GM12878 (cell line): ENCODE data around the gene LRRC3.
"Not testable (repeated sequence)": the region's sequence is repeated elsewhere in the genome, so short reads cannot be mapped to it uniquely, and the experiment has no call there.

Experiments used
- EP300 ChIP-seq, 2 experiments: fragments of 150-350 bp in 1 of 2; IDR thresholded peaks; 2 replicates each; pipeline ENCODE4 v1.6.1; 2011 to 2012; ENCODE audit warnings: low read depth in 2 of 2, low read length in 2 of 2, borderline replicate concordance in 1 of 2, improper control_type of control experiment in 1 of 2, inconsistent platforms in 1 of 2; ENCODE audit not compliant: control insufficient read depth in 1 of 2
- EZH2 ChIP-seq: IDR thresholded peaks from 2 replicates; pipeline ENCODE4 v1.6.1; 2012; ENCODE audit warnings: low read depth, mild to moderate bottlenecking, control low read depth, inconsistent platforms, low read length, borderline replicate concordance; ENCODE audit not compliant: control insufficient read depth
- FOXK2 ChIP-seq: fragments of 450-650 bp; IDR thresholded peaks from 2 replicates; pipeline ENCODE4 v1.6.1; 2017; ENCODE audit warnings: mild to moderate bottlenecking, moderate library complexity
- GABPA ChIP-seq: IDR thresholded peaks from 2 replicates; pipeline ENCODE4 v1.6.1; 2014; ENCODE audit warnings: antibody characterized with exemption, low read depth, mild to moderate bottlenecking, inconsistent platforms
- NR2C2 ChIP-seq: IDR thresholded peaks from 2 replicates; pipeline ENCODE4 v1.6.1; 2011; ENCODE audit warnings: borderline replicate concordance, low read depth; ENCODE audit not compliant: control insufficient read depth, insufficient read length
- POLR2A ChIP-seq: IDR thresholded peaks from 2 replicates; pipeline ENCODE4 v1.6.1; 2011; ENCODE audit warnings: low read depth, mild to moderate bottlenecking, low read length
- RAD21 ChIP-seq: IDR thresholded peaks from 2 replicates; pipeline ENCODE4 v1.6.1; 2011; ENCODE audit warnings: mild to moderate bottlenecking, low read depth, low read length, moderate library complexity; ENCODE audit not compliant: insufficient read depth
- RAD51 ChIP-seq: fragments of 450-650 bp; IDR thresholded peaks from 2 replicates; pipeline ENCODE4 v1.6.1; 2016; ENCODE audit warnings: moderate library complexity, mild to moderate bottlenecking, inconsistent platforms
- SUZ12 ChIP-seq: fragments of 200-600 bp; sonication (generic); IDR thresholded peaks from one replicate; pipeline ENCODE4 v1.6.1; 2018; ENCODE audit warnings: antibody characterized with exemption, mild to moderate bottlenecking; ENCODE audit not compliant: unreplicated experiment
- TAF1 ChIP-seq: IDR thresholded peaks from 2 replicates; pipeline ENCODE4 v1.6.1; 2011; ENCODE audit warnings: mild to moderate bottlenecking, low read depth, low read length, borderline replicate concordance
- YY1 ChIP-seq: IDR thresholded peaks from 2 replicates; pipeline ENCODE4 v1.6.1; 2011; ENCODE audit warnings: low read depth, mild to moderate bottlenecking, low read length
- TF ChIP-seq, protein P1 (sequence below), 3 experiments: IDR thresholded peaks in 2 of 3; conservative IDR thresholded peaks in 1 of 3; 2 replicates each; pipeline ENCODE4 v1.5.1; 2011; ENCODE audit warnings: low read depth in 3 of 3, low read length in 3 of 3, mild to moderate bottlenecking in 3 of 3, control low read depth in 2 of 3, moderate library complexity in 2 of 3, inconsistent platforms in 1 of 3, mixed read lengths in 1 of 3; ENCODE audit not compliant: control insufficient read depth in 2 of 3, insufficient read depth in 1 of 3; ENCODE audit errors: extremely low read depth in 1 of 3

DNA sequence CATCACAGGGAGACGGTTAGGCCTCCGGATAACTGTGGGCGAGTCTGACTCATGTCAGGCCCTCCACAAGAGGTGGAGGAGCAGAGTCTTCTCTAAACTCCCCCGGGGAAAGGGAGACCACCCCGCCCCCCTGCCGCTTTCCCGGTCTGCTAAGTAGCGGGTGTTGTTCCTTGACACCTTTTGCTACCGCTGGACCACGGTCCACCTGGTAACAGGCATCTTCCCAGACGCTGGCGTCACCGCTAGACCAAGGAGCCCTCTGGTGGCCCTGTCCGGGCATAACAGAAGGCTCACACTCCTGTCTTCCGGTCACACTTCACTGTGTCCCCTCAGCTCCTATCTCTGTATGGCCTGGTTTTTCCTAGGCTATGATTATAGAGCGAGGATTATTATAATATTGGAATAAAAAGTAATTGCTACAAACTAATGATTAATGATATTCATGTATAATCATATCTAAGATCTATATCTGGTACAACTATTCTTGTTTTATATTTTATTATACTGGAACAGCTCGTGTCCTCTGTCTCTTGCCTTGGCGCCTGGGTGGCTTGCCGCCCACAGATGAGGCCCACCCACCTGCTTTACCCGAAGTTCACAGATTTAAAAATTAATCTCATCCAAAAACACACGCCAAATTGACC, 24.4 kb downstream of the LRRC3 start:
- TF ChIP-seq NR2C2; FOXK2; EZH2; TAF1; YY1; POLR2A; GABPA; EP300 (IDR thresholded peaks at IDR 0.05; ENCODE audit: borderline replicate concordance in 1 of 2, control insufficient read depth in 1 of 2, low read depth in 2 of 2, low read length in 2 of 2); RAD51; SUZ12: not testable (repeated sequence)
- TF ChIP-seq, protein P1, sequence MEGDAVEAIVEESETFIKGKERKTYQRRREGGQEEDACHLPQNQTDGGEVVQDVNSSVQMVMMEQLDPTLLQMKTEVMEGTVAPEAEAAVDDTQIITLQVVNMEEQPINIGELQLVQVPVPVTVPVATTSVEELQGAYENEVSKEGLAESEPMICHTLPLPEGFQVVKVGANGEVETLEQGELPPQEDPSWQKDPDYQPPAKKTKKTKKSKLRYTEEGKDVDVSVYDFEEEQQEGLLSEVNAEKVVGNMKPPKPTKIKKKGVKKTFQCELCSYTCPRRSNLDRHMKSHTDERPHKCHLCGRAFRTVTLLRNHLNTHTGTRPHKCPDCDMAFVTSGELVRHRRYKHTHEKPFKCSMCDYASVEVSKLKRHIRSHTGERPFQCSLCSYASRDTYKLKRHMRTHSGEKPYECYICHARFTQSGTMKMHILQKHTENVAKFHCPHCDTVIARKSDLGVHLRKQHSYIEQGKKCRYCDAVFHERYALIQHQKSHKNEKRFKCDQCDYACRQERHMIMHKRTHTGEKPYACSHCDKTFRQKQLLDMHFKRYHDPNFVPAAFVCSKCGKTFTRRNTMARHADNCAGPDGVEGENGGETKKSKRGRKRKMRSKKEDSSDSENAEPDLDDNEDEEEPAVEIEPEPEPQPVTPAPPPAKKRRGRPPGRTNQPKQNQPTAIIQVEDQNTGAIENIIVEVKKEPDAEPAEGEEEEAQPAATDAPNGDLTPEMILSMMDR (IDR thresholded peaks at IDR 0.05 in 2 of 3, conservative IDR thresholded peaks at IDR 0.05 in 1 of 3; ENCODE audit: control insufficient read depth in 2 of 3, extremely low read depth in 1 of 3, insufficient read depth in 1 of 3, low read depth in 3 of 3, low read length in 3 of 3): peak; percentile 41 to 64 (median 49)
- TF ChIP-seq RAD21: peak; percentile 59
